Measurements from ENCODE around the gene IVD. TPM values are rescaled to one million over a fixed set of nuclear protein-coding genes. Genes with fewer than 3 reads are reported as not detected.

Gene IVD
- total and polyA plus RNA-seq, 4 donors: 40.3 to 156 (median 94.4) TPM

DNA sequence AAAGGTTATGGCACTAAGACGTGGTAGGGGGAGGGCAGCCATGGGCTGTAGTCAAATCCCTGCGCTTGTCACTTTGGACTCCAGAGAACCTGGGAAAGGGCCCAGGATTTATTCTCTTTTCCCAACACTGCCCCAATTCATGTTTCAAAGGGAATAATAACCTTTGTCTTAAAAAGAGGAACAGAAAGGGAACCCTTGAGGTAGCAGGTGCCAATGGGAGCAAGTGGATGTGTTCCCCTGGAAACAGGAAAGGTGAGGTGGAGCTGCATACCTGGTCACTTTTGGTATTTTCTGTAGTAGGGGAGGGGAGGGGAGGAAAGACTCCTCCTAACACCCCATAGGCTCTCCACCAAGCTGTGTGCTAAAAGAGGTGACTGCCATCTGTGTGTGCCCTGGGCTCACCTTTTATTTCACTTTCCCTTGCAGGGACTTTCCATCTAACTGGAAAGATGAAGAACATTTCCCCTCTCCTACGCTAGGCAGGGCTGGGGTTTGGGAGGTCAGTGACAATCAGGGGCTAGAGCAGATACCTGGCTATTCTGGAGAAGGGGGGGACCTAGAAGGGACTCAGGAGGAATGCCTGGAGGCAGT, 59.1 kb downstream of the IVD start (continued):
- TF ChIP-seq ZBTB33 (IDR thresholded peaks at IDR 0.05): no peak
- TF ChIP-seq FOXA2 (IDR thresholded peaks at IDR 0.05): no peak

GRCh38 chr15:40465939-40466338, 60.3 kb downstream of the IVD start:
- WGBS: 98% methylated on average over 10 of the region's 10 CpGs

DNA sequence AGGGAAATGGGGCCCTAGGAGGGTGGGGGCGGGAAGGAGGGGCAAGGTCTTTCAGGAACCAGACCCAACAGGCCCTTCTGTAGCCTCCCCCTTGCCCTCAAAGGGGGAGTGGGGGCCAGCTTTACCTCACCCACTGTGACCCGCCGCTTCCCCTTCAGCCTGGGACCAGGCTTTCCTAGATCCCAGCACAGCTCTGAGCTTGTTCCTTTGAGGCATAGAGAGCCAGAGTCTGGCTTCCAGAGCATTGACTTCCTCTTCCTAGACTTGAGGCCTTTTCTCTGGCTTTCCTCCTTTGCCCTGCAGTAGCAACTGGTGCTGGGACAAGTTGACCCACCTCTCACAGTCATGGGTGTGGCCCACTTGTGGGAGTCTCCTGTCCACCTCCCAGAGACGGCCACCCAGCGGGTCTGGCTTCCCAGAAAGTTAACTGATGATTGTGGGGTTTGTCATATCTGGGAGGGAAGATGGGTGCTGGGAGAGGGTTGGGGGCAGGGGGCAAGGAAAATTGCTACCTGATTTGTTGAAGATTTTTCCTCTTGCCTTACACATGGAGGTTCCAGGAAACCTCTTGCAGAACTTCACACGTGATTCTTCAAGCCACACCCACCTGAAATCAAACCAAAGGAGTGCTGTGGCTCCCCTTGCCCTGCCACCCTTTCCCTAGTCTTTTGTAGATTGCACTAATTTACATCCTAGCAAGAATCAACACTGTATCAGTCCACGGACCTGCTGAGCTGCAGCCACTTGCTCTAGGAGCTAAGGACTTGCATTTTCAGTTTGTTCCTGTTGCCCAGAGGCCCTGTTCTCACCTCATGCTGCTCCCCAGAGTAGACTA, 61.0 kb downstream of the IVD start:
- 87% methylated on average over 7 of the region's 7 CpGs for WGBS
- Histone ChIP-seq H3K4me3 (ENCODE audit: low read depth in 1 of 3, low read length in 3 of 3) (no peak overlapping the region), H3K27me3 (ENCODE audit: control insufficient read depth in 4 of 4, insufficient read depth in 4 of 4, low read length in 3 of 4) (no peaks in the 10 kb centered on the region), H3K27ac (ENCODE audit: low read depth in 1 of 2, low read length in 2 of 2) (no peak overlapping the region), H3K9ac (ENCODE audit: low read depth in 1 of 2, low read length in 2 of 2) (no peak overlapping the region), H3K4me1 (ENCODE audit: control insufficient read depth in 4 of 4, insufficient read depth in 4 of 4, low read length in 3 of 4) (peaks cover 3 to 13% (median 7%) of the 10 kb centered on the region in 4 donors), H3K9me3 (ENCODE audit: control insufficient read depth in 4 of 4, low read length in 3 of 4) (no peaks in the 10 kb centered on the region), H3K36me3 (ENCODE audit: control insufficient read depth in 4 of 4, insufficient read depth in 3 of 4, low read depth in 1 of 4, low read length in 3 of 4) (peaks cover 3 to 35% (median 10%) of the 10 kb centered on the region in 4 donors)
- DNase-seq (ENCODE audit: low spot score): no peak
- TF ChIP-seq ATF3 (IDR thresholded peaks at IDR 0.05) (no peak), TAF1 (conservative IDR thresholded peaks at IDR 0.05) (no peak), YY1 (IDR thresholded peaks at IDR 0.05) (no peak), HNF4G (IDR thresholded peaks at IDR 0.05) (no peak), NR2F2 (IDR thresholded peaks at IDR 0.05) (no peak), JUND (IDR thresholded peaks at IDR 0.05) (no peak), RXRA (IDR thresholded peaks at IDR 0.05) (no peak), FOXA2 (IDR thresholded peaks at IDR 0.05) (no peak), RAD21 (IDR thresholded peaks at IDR 0.05) (no peak), ZBTB33 (IDR thresholded peaks at IDR 0.05) (no peak), SP1 (IDR thresholded peaks at IDR 0.05) (no peak), HNF4A (conservative IDR thresholded peaks at IDR 0.05) (no peak), GABPA (IDR thresholded peaks at IDR 0.05 in 1 of 2, conservative IDR thresholded peaks at IDR 0.05 in 1 of 2) (no peak), CTCF (IDR thresholded peaks at IDR 0.05; ENCODE audit: low read depth, low read length, missing input control) (no peak)
- TF ChIP-seq, protein P1, sequence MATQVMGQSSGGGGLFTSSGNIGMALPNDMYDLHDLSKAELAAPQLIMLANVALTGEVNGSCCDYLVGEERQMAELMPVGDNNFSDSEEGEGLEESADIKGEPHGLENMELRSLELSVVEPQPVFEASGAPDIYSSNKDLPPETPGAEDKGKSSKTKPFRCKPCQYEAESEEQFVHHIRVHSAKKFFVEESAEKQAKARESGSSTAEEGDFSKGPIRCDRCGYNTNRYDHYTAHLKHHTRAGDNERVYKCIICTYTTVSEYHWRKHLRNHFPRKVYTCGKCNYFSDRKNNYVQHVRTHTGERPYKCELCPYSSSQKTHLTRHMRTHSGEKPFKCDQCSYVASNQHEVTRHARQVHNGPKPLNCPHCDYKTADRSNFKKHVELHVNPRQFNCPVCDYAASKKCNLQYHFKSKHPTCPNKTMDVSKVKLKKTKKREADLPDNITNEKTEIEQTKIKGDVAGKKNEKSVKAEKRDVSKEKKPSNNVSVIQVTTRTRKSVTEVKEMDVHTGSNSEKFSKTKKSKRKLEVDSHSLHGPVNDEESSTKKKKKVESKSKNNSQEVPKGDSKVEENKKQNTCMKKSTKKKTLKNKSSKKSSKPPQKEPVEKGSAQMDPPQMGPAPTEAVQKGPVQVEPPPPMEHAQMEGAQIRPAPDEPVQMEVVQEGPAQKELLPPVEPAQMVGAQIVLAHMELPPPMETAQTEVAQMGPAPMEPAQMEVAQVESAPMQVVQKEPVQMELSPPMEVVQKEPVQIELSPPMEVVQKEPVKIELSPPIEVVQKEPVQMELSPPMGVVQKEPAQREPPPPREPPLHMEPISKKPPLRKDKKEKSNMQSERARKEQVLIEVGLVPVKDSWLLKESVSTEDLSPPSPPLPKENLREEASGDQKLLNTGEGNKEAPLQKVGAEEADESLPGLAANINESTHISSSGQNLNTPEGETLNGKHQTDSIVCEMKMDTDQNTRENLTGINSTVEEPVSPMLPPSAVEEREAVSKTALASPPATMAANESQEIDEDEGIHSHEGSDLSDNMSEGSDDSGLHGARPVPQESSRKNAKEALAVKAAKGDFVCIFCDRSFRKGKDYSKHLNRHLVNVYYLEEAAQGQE (IDR thresholded peaks at IDR 0.05): no peak

More at GRCh38 chr15:40465939-40466338, 60.3 kb downstream of the IVD start:
- no peak overlapping the region for H3K27ac ChIP-seq (ENCODE audit: low read depth in 1 of 2, low read length in 2 of 2)
- no peak for DNase-seq (ENCODE audit: low spot score)
- peaks cover 3 to 35% (median 10%) of the 10 kb centered on the region in 4 donors for H3K36me3 ChIP-seq (ENCODE audit: control insufficient read depth in 4 of 4, insufficient read depth in 3 of 4, low read depth in 1 of 4, low read length in 3 of 4)
- TF ChIP-seq YY1 (IDR thresholded peaks at IDR 0.05): no peak
- TF ChIP-seq FOXA1 (IDR thresholded peaks at IDR 0.05): no peak
- H3K9me3 ChIP-seq (ENCODE audit: control insufficient read depth in 4 of 4, low read length in 3 of 4): no peaks in the 10 kb centered on the region
- no peak overlapping the region for H3K9ac ChIP-seq (ENCODE audit: low read depth in 1 of 2, low read length in 2 of 2)
- peaks cover 0 to 8% (median 4%) of the 10 kb centered on the region in 4 donors for H3K4me1 ChIP-seq (ENCODE audit: control insufficient read depth in 4 of 4, insufficient read depth in 4 of 4, low read length in 3 of 4)
- H3K4me3 ChIP-seq (ENCODE audit: low read depth in 1 of 3, low read length in 3 of 3): no peak overlapping the region
- no peaks in the 10 kb centered on the region for H3K27me3 ChIP-seq (ENCODE audit: control insufficient read depth in 4 of 4, insufficient read depth in 4 of 4, low read length in 3 of 4)

All from liver (tissue), 9 donors.